CD4-positive, alpha-beta T cell treated with Interleukin-6 for 4 hours (primary cell): ENCODE measurements around the gene GPATCH8.

ENCODE experiments used
- DNase-seq: peaks from one replicate; pipeline ENCODE4 v3.0.0-alpha.2; 2020; ENCODE audit warnings: mixed read lengths

GPATCH8 gene

GRCh38 chr17:44451016-44451627 is 52.1 kb downstream of the GPATCH8 start:
- no peak for DNase-seq

GRCh38 chr17:44448412-44448811 is 54.8 kb downstream of the GPATCH8 start:
- DNase-seq = no peak

- DNase-seq = no peak
Measured at GRCh38 chr17:44444735-44445105, 58.5 kb downstream of the GPATCH8 start.

GRCh38 chr17:44442806-44443205 is 60.4 kb downstream of the GPATCH8 start:
- no peak for DNase-seq

GRCh38 chr17:44439168-44439567 is 64.0 kb downstream of the GPATCH8 start:
- DNase-seq = no peak

GRCh38 chr17:44438636-44439035 is 64.6 kb downstream of the GPATCH8 start:
- no peak for DNase-seq

- DNase-seq = no peak
Measured at GRCh38 chr17:44436336-44436735, 66.9 kb downstream of the GPATCH8 start.

- DNase-seq = no peak
Measured at GRCh38 chr17:44432254-44433157, 70.7 kb downstream of the GPATCH8 start.

- DNase-seq = no peak
Measured at GRCh38 chr17:44424828-44425461, 78.3 kb downstream of the GPATCH8 start.

GRCh38 chr17:44417553-44417952 is 85.7 kb downstream of the GPATCH8 start:
- no peak for DNase-seq

GRCh38 chr17:44416558-44417289 is 86.5 kb downstream of the GPATCH8 start:
- DNase-seq = no peak

- no peak for DNase-seq
Measured at GRCh38 chr17:44414394-44415155, 88.6 kb downstream of the GPATCH8 start.

- DNase-seq = no peak
Measured at GRCh38 chr17:44409309-44410028, 93.7 kb downstream of the GPATCH8 start.

GRCh38 chr17:44408786-44409185 is 94.4 kb downstream of the GPATCH8 start:
- no peak for DNase-seq

- no peak for DNase-seq
Measured at GRCh38 chr17:44402564-44403172, 100.5 kb downstream of the GPATCH8 start.

- DNase-seq = no peak
Measured at GRCh38 chr17:44400226-44400847, 102.9 kb downstream of the GPATCH8 start.

GRCh38 chr17:44398692-44399691 is 104.2 kb downstream of the GPATCH8 start:
- no peak for DNase-seq

GRCh38 chr17:44397479-44398440 is 105.4 kb downstream of the GPATCH8 start:
- DNase-seq = no peak
